Sciatic nerve (tissue), 2 donors: ENCODE results near the gene FKBP6. TPM values are rescaled to one million over a fixed set of nuclear protein-coding genes. Genes with fewer than 3 reads are reported as not detected.
"Not testable (repeated sequence)": the region's sequence is repeated elsewhere in the genome, so short reads cannot be mapped to it uniquely, and the experiment has no call there.

Experiments used
- ATAC-seq: fragments of 200-7000 bp; cut with Tn5 transposase; one replicate; pipeline ENCODE4 v1.9.1; 2020; ENCODE audit warnings: mild to moderate bottlenecking, moderate library complexity
- DNase-seq: peaks from one replicate; pipeline ENCODE4 v3.0.0-alpha.2; 2020; ENCODE audit warnings: low spot score
- intact Hi-C: fragments of 100-400 bp; cut with DNase I; formaldehyde crosslinking; loops from one replicate; pipeline ENCODE4 v1.14.2; 2022
- total RNA-seq: library from RNA; stranded (reverse); fragmentation: NEBNext Ultra II Directional; extraction: Animal tissue kit (Norgen Biotek cat#: 25700); gene quantifications from one replicate; pipeline ENCODE4 v1.2.1, GENCODE V29; 2021
- donor health status: DM: no; HTN: no; CAD: no.
- donor health status: DM: no; HTN: no; CAD: no.

FKBP6 gene
- not detected for total RNA-seq

GRCh38 chr7:73327922-73328321, at the start of gene FKBP6, which contains the start of gene TRIM50:
Gene FKBP6, plus strand, starts transcription at chr7:73328161. Its CDS starts 268 bp downstream, at chr7:73328429.
Gene TRIM50, minus strand, starts transcription at chr7:73328082. Its CDS starts 3,295 bp downstream, at chr7:73324787.
- DNase-seq, intact Hi-C loops, ATAC-seq: not testable (repeated sequence)

GRCh38 chr7:73297235-73297634, 30.7 kb upstream of the FKBP6 start:
- DNase-seq, ATAC-seq, intact Hi-C loops: not testable (repeated sequence)

- intact Hi-C loops, ATAC-seq, DNase-seq: not testable (repeated sequence)
Observed at GRCh38 chr7:73297706-73298105, 30.3 kb upstream of the FKBP6 start.

GRCh38 chr7:73299812-73300211, 28.1 kb upstream of the FKBP6 start:
- not testable (repeated sequence) for ATAC-seq

GRCh38 chr7:73301108-73301507, 26.9 kb upstream of the FKBP6 start:
- intact Hi-C loops, DNase-seq: not testable (repeated sequence)
- peak; percentile 43 for ATAC-seq

More at GRCh38 chr7:73299812-73300211, 28.1 kb upstream of the FKBP6 start:
- DNase-seq, intact Hi-C loops: not testable (repeated sequence)

- DNase-seq, intact Hi-C loops, ATAC-seq: not testable (repeated sequence)
Observed at GRCh38 chr7:73302846-73303245, 25.1 kb upstream of the FKBP6 start.

GRCh38 chr7:73303546-73303945, 24.4 kb upstream of the FKBP6 start:
- DNase-seq, result no peak
- no peak for ATAC-seq
- intact Hi-C loops, result no loop called here

GRCh38 chr7:73304071-73304470, 23.9 kb upstream of the FKBP6 start:
- no peak for DNase-seq
- no peak for ATAC-seq
- intact Hi-C loops, result no loop called here

GRCh38 chr7:73304612-73305387, 23.2 kb upstream of the FKBP6 start:
- ATAC-seq, intact Hi-C loops, DNase-seq: not testable (repeated sequence)

GRCh38 chr7:73307436-73307835, 20.5 kb upstream of the FKBP6 start:
- DNase-seq (peak; percentile 10), ATAC-seq (no peak)
- intact Hi-C loops, result no loop called here

GRCh38 chr7:73308074-73308664, 19.8 kb upstream of the FKBP6 start:
- peak; percentile 60 for ATAC-seq
- DNase-seq, result peak; percentile 59
- intact Hi-C loops, result no loop called here

DNA sequence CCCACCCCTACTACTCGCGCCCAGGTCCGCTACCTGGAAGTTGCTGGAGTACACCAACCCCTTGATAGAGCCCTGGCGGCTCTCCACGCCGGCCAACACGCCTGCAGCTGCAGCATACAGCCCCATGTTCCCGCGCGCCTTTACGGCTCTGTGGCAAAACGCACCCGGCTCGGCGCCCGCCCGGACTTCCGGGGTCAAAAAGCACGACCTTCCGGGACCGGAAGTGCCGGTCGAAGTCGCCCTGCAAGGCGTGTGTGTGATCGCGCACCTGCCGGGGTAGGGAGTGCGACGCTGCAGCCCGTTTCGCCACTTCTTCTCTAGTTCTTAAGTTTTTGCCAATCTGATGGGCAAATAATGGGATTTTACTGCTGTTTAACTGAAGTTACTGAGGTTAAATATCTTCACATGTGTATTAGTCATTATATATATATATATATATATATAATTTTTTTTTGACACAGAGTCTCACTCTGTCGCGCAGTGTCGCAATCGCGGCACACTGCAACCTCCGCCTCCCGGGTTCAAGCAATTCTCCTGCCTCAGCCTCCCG, 19.2 kb upstream of the FKBP6 start, which contains the start of gene NSUN5:
TSS of gene NSUN5 (minus strand) at position 162 of the 550 bp plus-strand sequence. CDS start at position 126, 36 bp downstream.
- DNase-seq (peak; percentile 92), ATAC-seq (peak; percentile 94)
- intact Hi-C loops, result no loop called here

- intact Hi-C loops, DNase-seq, ATAC-seq: not testable (repeated sequence)
Observed at GRCh38 chr7:73311421-73311820, 16.5 kb upstream of the FKBP6 start.

DNA sequence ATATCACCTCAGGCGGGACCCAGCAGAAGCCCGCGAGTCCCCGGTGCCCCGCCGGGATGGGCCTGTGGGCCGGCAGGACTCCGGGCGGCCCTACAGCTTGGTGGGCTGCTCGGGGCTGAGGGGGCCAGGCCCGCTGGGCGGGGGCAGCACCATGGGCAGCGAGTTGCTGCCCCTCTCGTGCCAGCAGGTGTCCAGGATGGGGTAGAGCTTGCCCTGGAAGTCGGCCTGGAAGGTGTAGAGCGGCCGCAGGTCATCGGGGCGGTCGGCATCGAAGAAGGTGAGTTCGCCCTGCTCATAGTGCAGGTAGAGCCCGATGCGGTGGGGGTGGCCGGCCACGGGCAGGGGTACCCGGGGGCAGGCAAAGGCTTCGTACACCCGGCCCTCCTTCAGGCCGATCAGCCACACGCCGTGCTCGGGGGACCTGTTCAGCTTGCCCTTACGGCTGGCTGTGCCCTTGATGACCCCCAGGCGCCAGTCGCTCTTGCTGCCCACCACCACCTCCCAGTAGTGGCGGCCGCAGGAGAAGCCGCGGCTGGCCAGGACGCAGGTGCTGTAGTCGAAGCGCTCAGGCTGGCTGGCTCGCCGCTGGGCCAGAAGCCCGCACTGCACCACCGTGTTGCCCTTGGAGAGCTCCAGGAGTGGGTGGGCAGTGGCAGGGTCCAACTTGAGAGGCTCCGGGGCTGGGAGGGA, 15.0 kb upstream of the FKBP6 start:
- ATAC-seq (no peak), DNase-seq (no peak)
- intact Hi-C loops, result no loop called here

DNA sequence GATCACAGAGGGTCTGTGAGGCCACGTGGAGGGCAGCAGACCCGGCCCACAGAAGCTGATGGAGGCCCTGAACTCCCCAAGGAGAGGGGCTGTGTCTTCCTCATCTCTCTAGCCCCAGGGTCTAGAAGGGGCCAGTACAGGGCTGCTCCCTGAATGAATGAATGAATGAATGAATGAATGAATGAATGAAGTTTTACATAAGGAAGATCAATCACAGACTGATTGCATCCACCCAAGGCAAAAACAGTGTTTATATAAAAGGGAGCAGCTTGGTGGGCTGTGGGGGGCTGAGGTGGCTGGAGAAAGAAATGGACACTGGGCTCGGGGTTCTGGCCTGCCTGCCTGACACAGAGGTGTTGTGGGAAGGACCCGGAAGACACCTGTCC, 14.4 kb upstream of the FKBP6 start:
- ATAC-seq (no peak), DNase-seq (no peak)
- intact Hi-C loops, result no loop called here

DNA sequence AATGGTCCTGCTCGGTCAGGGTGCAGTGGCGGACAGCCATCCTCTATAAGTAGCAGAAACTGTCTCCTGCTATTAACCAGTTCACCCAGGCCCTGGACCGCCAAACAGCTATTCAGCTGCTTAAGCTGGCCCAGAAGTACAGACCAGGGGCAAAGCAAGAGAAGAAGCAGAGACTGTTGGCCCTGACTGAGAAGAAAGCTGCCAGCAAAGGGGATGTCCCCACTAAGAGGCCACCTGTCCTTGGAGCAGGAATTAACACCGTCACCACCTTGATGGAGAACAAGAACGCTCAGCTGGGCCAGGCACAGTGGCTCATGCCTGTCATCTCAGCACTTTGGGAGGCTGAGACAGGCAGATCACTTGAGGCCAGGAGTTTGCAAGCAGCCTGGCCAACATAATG, 13.7 kb upstream of the FKBP6 start:
- ATAC-seq (no peak), DNase-seq (no peak)
- intact Hi-C loops, result no loop called here

DNA sequence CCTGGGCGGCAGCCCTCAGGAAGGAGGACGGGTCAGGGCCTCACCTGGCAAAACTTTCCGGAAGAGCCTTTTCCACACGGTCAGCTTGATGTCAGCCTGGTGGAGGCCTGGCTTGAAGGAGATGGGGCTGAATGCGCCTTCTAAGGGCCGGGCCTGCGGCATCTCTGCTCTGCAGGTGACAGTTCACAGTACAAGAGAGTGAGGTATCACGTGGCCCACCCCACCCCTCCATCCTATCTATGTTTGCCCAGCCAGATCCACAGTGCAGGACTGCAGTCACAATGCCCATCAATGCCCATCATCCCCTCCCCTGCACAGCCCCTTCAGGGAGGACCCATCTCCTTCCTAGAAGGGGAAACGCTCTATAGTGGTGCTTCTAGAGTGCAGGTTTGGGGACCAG, 11.4 kb upstream of the FKBP6 start:
- intact Hi-C loops, result no loop called here
- no peak for DNase-seq
- ATAC-seq, result no peak

DNA sequence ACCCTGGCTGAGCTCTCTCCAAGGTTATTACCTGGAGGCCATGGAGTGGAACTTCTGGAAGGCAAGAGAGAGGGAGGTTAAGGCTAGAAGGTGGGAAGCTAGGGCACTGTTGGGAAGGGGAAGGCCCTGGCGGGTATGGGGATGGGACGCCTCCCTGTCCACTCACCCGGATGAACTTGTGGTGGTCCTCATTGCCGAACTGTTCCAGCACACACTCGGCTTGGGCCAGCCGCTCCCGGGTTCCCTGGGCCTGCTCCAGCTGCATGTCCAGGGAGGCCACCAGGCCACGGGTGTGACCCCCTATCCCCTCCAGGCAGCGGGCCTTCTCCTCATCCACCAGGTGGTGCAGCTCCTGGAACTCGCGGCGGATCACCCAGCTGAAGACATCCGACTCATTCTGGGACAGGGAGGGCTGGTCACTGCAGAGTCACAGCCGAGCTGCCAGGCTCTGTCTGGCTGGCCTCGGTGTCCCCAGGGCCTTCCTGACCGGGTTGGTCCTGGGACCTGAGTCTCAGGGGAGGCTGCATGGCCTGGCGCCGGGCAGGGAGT, 9.2 kb upstream of the FKBP6 start:
- DNase-seq, intact Hi-C loops, ATAC-seq: not testable (repeated sequence)

DNA sequence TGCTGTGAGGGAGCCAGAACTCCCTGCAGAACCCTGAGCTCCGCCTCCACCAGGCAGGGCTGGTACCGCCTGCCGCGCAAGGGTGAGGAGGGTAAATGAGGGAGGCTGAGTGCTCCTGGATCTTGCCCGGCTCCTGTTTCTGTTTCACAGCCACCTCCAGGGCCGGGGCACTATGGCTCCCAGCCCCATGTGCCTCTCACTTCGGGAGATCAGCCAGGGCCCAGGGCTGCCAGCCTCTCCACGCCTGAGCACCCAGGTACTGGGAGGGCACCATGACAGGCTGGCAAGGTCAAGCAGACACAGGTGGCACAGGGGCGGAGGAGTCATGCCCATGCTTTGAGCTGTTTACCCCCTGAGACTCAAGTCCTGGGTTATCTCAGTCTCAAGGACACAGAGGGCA, 8.4 kb upstream of the FKBP6 start:
- intact Hi-C loops, DNase-seq, ATAC-seq: not testable (repeated sequence)
